Osteoblast (primary cell): ENCODE data around the gene ANKRD33. TPM values are rescaled to one million over a fixed set of nuclear protein-coding genes. Genes with fewer than 3 reads are reported as not detected.

ENCODE experiments used
- DNase-seq: peaks from one replicate; pipeline ENCODE4 v3.0.0; 2011; ENCODE audit warnings: low spot score, mixed read lengths; ENCODE audit not compliant: insufficient read length; ENCODE audit errors: missing footprints
- H2AFZ ChIP-seq: 2 replicates; pipeline ENCODE4 v1.6.0; 2011; ENCODE audit warnings: mild to moderate bottlenecking, low read length
- H3K27ac ChIP-seq: 2 replicates; pipeline ENCODE4 v1.5.1; 2011; ENCODE audit warnings: mild to moderate bottlenecking, low read depth, low read length, moderate library complexity
- H3K27me3 ChIP-seq: 2 replicates; pipeline ENCODE4 v1.6.0; 2012; ENCODE audit warnings: mild to moderate bottlenecking, control low read depth, inconsistent platforms, low read length, moderate library complexity; ENCODE audit not compliant: insufficient read depth
- H3K36me3 ChIP-seq: 2 replicates; pipeline ENCODE4 v1.5.1; 2011; ENCODE audit warnings: mild to moderate bottlenecking, low read length, control low read depth, moderate library complexity; ENCODE audit not compliant: insufficient read depth
- H3K4me1 ChIP-seq: 2 replicates; pipeline ENCODE4 v1.5.1; 2011; ENCODE audit warnings: mild to moderate bottlenecking, low read length, control low read depth, moderate library complexity; ENCODE audit not compliant: insufficient read depth
- H3K4me2 ChIP-seq: 2 replicates; pipeline ENCODE4 v1.6.0; 2011; ENCODE audit warnings: mild to moderate bottlenecking, low read length; ENCODE audit not compliant: insufficient read depth
- H3K4me3 ChIP-seq: fragments of 200-600 bp; sonication (generic); 3 replicates; pipeline ENCODE4 v1.5.1; 2012; ENCODE audit warnings: mild to moderate bottlenecking, low read length, inconsistent platforms; ENCODE audit not compliant: insufficient read depth
- H3K79me2 ChIP-seq: 2 replicates; pipeline ENCODE4 v1.6.0; 2012; ENCODE audit warnings: mild to moderate bottlenecking, low read length, control low read depth, inconsistent platforms; ENCODE audit not compliant: insufficient read depth
- H3K9me3 ChIP-seq: 2 replicates; pipeline ENCODE4 v1.5.1; 2011; ENCODE audit warnings: low read depth, low read length, control low read depth
- H4K20me1 ChIP-seq: 2 replicates; pipeline ENCODE4 v1.6.0; 2012; ENCODE audit warnings: mild to moderate bottlenecking, low read length, control low read depth; ENCODE audit not compliant: insufficient read depth
- total RNA-seq: library from RNA; depleted of rRNA; stranded (reverse); fragments of >200 nt; gene quantifications from 2 replicates; pipeline ENCODE4 v1.2.3, GENCODE V29; 2012
- TF ChIP-seq, protein P1 (sequence below): IDR thresholded peaks from 2 replicates; pipeline ENCODE4 v1.5.1; 2011; ENCODE audit warnings: mild to moderate bottlenecking, low read depth, low read length, moderate library complexity; ENCODE audit errors: extremely low read depth

Gene ANKRD33
- total RNA-seq, 1 donor: not detected

DNA sequence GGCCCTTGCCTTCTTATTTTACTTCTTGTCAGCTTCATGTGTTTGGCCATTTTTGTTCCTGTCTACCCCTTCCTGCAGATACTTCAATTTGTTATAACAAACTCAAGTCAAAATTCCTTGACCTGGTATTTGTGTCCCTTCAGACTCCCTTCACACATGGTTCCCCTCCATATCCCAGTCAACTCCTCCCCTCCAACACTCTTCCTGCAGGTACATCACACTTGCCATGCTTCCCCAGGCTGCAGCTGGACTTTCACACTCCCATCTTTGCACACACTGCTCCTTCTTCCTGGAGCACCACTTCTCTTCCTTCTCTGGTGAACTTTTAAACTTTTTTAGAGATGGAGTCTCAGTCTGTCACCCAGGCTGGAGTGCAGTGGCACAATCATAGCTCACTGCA, 20.5 kb upstream of the ANKRD33 start:
- H3K4me2 ChIP-seq: no peak overlapping the region
- H4K20me1 ChIP-seq: no peaks in the 10 kb centered on the region
- no peak overlapping the region for H2AFZ ChIP-seq
- peak; percentile 37 for DNase-seq
- no peaks in the 10 kb centered on the region for H3K36me3 ChIP-seq
- H3K79me2 ChIP-seq: no peaks in the 10 kb centered on the region
- TF ChIP-seq, protein P1, sequence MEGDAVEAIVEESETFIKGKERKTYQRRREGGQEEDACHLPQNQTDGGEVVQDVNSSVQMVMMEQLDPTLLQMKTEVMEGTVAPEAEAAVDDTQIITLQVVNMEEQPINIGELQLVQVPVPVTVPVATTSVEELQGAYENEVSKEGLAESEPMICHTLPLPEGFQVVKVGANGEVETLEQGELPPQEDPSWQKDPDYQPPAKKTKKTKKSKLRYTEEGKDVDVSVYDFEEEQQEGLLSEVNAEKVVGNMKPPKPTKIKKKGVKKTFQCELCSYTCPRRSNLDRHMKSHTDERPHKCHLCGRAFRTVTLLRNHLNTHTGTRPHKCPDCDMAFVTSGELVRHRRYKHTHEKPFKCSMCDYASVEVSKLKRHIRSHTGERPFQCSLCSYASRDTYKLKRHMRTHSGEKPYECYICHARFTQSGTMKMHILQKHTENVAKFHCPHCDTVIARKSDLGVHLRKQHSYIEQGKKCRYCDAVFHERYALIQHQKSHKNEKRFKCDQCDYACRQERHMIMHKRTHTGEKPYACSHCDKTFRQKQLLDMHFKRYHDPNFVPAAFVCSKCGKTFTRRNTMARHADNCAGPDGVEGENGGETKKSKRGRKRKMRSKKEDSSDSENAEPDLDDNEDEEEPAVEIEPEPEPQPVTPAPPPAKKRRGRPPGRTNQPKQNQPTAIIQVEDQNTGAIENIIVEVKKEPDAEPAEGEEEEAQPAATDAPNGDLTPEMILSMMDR: no peak
- no peaks in the 10 kb centered on the region for H3K9me3 ChIP-seq
- H3K4me1 ChIP-seq: peaks cover 12% of the 10 kb centered on the region
- no peak overlapping the region for H3K4me3 ChIP-seq
- H3K27ac ChIP-seq: no peak overlapping the region
- peaks cover 23% of the 10 kb centered on the region for H3K27me3 ChIP-seq

DNA sequence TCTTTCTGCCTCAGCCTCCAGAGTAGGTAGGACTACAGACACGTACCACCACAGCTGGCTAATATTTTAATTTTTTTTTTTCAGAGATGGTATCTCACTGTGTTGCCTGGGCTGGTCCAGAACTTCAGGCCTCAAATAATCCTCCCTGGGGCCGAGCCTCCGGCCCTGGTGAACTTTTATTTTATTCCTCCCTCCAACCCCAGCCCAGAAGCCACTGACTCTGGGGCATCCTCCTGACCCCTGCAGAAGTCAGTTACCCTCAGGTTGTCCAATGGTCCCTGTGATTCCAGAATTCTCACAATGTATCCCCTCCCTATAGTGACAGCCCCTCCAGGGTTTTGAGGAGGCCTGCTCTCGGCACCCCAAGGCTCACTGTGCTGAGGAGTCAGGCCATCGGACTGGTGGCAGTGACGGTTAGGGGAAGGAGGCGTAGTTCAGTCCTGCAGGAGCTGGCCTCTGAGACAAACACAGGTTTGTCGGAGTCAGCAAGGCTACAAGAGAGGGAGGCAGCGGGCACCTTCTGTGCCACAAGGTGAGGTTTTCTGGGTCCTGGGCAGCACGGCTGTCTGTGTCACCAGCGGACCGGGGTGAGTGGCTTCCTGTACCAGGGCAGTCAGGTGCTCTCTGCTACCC, 20.0 kb upstream of the ANKRD33 start:
- peak; percentile 69 for DNase-seq
- Histone ChIP-seq H3K27me3 (peaks cover 21% of the 10 kb centered on the region), H3K27ac (no peak overlapping the region), H3K36me3 (no peaks in the 10 kb centered on the region), H4K20me1 (no peaks in the 10 kb centered on the region), H3K9me3 (no peaks in the 10 kb centered on the region), H2AFZ (no peak overlapping the region), H3K4me2 (no peak overlapping the region), H3K4me3 (no peak overlapping the region), H3K4me1 (peaks cover 12% of the 10 kb centered on the region), H3K79me2 (no peaks in the 10 kb centered on the region)
- TF ChIP-seq, protein P1: no peak

DNA sequence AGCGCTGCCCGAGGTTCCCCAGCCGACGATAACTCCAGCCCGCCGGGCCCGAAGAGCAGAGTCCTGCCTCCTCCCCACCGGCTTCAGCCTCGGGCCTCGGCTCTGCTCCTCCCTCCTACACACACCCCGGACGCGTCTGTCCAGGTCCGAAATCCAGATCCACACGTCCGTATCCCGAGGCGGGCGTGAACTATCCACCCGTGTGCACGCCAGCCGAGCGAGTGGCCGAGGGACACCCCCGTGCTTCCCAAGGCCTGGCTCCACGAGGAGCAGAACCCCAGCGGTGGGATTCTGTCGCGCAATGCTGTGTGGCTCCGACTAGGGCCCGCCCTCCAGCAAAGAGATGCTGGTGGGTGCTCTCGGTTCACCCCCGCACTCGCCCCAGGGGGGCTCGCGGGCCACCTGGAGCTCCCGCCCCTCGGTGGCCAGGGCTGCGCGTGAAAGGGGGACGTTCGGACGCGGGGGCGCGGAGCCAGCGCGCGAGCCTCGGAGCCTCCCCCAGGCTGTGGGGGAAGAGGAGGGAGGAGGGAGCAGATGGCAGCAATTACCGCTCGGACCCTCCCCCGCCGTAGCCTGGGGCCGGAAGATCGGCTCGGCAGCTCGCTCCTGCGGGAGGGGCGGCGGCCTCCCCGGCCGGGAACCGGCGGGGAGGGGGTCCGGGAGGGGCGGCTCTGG, 18.9 kb upstream of the ANKRD33 start:
- Histone ChIP-seq H2AFZ (peak overlapping the region; percentile 94), H4K20me1 (no peaks in the 10 kb centered on the region), H3K27ac (no peak overlapping the region), H3K79me2 (no peaks in the 10 kb centered on the region), H3K4me3 (peak overlapping the region; percentile 73), H3K9me3 (no peaks in the 10 kb centered on the region), H3K36me3 (no peaks in the 10 kb centered on the region), H3K4me1 (peaks cover 10% of the 10 kb centered on the region), H3K4me2 (peak overlapping the region; percentile 86), H3K27me3 (peaks cover 20% of the 10 kb centered on the region)
- peak; percentile 93 for DNase-seq
- TF ChIP-seq, protein P1: no peak

DNA sequence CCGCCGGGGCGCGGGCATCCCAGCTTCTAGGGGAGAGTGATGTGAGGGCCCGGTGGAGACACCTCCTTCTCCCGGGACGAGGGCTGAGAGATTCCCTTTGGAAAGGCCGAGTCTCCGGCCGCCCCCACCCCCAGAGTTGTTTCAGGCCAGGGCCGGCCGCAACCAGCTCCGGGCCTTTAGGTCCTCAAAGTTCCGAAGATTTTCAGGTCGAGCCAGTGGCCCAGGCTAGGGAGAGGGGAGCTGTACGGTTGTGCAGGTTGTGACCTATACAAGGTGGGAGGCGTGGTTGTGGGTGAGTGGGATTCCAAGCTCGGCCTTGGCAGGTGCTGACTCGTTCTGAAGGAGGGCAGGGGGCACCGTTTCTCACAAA, 18.4 kb upstream of the ANKRD33 start:
- H3K4me3 ChIP-seq: peak overlapping the region; percentile 73
- TF ChIP-seq, protein P1: no peak
- peaks cover 22% of the 10 kb centered on the region for H3K27me3 ChIP-seq
- no peaks in the 10 kb centered on the region for H3K9me3 ChIP-seq
- no peak overlapping the region for H2AFZ ChIP-seq
- peak overlapping the region; percentile 86 for H3K4me2 ChIP-seq
- H3K27ac ChIP-seq: no peak overlapping the region
- DNase-seq: no peak
- H3K79me2 ChIP-seq: no peaks in the 10 kb centered on the region
- peaks cover 5% of the 10 kb centered on the region for H3K4me1 ChIP-seq
- H3K36me3 ChIP-seq: no peaks in the 10 kb centered on the region
- no peaks in the 10 kb centered on the region for H4K20me1 ChIP-seq
